ENCODE results near the gene MAGED2. TPM values are rescaled to one million over a fixed set of nuclear protein-coding genes. Genes with fewer than 3 reads are reported as not detected.
"Not testable (repeated sequence)": the region's sequence is repeated elsewhere in the genome, so short reads cannot be mapped to it uniquely, and the experiment has no call there.

Gene MAGED2, protein sequence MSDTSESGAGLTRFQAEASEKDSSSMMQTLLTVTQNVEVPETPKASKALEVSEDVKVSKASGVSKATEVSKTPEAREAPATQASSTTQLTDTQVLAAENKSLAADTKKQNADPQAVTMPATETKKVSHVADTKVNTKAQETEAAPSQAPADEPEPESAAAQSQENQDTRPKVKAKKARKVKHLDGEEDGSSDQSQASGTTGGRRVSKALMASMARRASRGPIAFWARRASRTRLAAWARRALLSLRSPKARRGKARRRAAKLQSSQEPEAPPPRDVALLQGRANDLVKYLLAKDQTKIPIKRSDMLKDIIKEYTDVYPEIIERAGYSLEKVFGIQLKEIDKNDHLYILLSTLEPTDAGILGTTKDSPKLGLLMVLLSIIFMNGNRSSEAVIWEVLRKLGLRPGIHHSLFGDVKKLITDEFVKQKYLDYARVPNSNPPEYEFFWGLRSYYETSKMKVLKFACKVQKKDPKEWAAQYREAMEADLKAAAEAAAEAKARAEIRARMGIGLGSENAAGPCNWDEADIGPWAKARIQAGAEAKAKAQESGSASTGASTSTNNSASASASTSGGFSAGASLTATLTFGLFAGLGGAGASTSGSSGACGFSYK
- total RNA-seq: 100 to 1,000 TPM in 6 of 10 donors, 10 to 100 TPM in 4; 85.6 to 130 (median 106) TPM
- polyA plus RNA-seq: 10 to 100 TPM; 55.1 to 87.1 TPM
- long read RNA-seq, donor 1, transcript MAGED2-201 (12 exons, 1,958 nt): minor isoform, 9 of 159 reads
- long read RNA-seq, donor 1, transcript MAGED2-203 (12 exons, 2,066 nt): minor isoform, 14 of 159 reads
- long read RNA-seq, donor 1, transcript MAGED2-204 (13 exons, 2,048 nt): minor isoform, 23 of 159 reads
- long read RNA-seq, donor 1, transcript MAGED2-206 (13 exons, 2,189 nt): major isoform, 79 of 159 reads
- long read RNA-seq, donor 1, partial matches to known transcripts: 18 of 159 reads
- long read RNA-seq, donor 1, other reads (novel, unspliced or antisense): 16 of 159 reads
- long read RNA-seq, donor 2, transcript MAGED2-206 (13 exons, 2,189 nt): major isoform, 111 of 246 reads
- long read RNA-seq, donor 2, transcript MAGED2-204 (13 exons, 2,048 nt): minor isoform, 36 of 246 reads
- long read RNA-seq, donor 2, transcript MAGED2-201 (12 exons, 1,958 nt): minor isoform, 6 of 246 reads
- long read RNA-seq, donor 2, transcript MAGED2-203 (12 exons, 2,066 nt): minor isoform, 33 of 246 reads
- long read RNA-seq, donor 2, partial matches to known transcripts: 36 of 246 reads
- long read RNA-seq, donor 2, other reads (novel, unspliced or antisense): 24 of 246 reads
- long read RNA-seq, donor 3, transcript MAGED2-206 (13 exons, 2,189 nt): major isoform, 155 of 329 reads
- long read RNA-seq, donor 3, transcript MAGED2-201 (12 exons, 1,958 nt): minor isoform, 12 of 329 reads
- long read RNA-seq, donor 3, transcript MAGED2-203 (12 exons, 2,066 nt): minor isoform, 37 of 329 reads
- long read RNA-seq, donor 3, transcript MAGED2-204 (13 exons, 2,048 nt): minor isoform, 59 of 329 reads
- long read RNA-seq, donor 3, partial matches to known transcripts: 42 of 329 reads
- long read RNA-seq, donor 3, other reads (novel, unspliced or antisense): 24 of 329 reads

DNA sequence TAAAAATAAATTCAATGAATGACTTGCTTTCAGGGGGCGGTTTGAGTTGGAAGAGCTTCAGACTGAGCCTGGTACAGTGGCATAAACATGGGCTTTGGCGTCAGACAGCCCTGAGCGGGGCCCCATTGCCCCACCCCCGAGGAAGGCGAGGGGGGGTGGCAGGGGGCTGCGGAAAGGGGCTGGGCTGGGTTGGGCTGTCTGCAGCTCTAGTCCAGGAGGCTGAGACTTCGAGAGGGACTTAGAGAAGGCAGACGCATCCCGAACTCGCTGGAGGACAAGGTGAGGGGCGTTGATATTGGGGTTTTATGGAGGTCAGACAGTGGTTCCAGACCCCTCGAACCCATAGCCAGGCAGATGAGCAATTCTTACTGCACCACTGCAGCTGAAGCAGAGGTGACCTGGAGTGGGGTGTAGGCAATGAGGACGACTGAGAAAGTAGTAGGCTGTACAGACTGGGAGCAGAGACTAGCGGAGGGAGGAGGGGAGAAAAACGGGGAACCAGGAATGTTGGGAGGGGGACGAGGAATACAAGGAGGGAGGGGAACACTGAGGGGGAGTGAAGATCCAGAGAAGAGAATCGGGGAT, at the start of gene MAGED2:
MAGED2 (plus strand) TSS at position 222 of the 585 bp plus-strand sequence. CDS start 1,587 bp downstream, outside the sequence.
- Histone ChIP-seq H3K4me3 (peak within 1 kb of the TSS; percentile 47 to 84 (median 72)), H3K27me3 (peaks cover 0 to 4% (median 0%) of the 10 kb centered on the region in 7 donors), H3K9me3 (no peaks in the 10 kb centered on the region), H3K27ac (peak within 1 kb of the TSS; percentile 65 to 94 (median 92)), H3K36me3 (peaks cover 0 to 33% (median 10%) of the 10 kb centered on the region in 9 donors), H3K4me1 (peaks cover 0 to 16% (median 7%) of the 10 kb centered on the region in 9 donors)
- ATAC-seq (peak; percentile 43 to 78 (median 72)), DNase-seq (peak; percentile 27 to 38)
- 0 to 1% methylated on average over 16 to 17 of the region's 17 CpGs for WGBS, 2 donors
- intact Hi-C loops (cut with DNase I): loop anchor here in 4 of 10 donors (5.0 to 10.0 kb wide), 4 partner anchors 163 to 763 kb away; partner anchors contain the start of genes APEX2 (in 1 of the 4) and PHF8 (in 1 of the 4)
- TF ChIP-seq, protein P1, sequence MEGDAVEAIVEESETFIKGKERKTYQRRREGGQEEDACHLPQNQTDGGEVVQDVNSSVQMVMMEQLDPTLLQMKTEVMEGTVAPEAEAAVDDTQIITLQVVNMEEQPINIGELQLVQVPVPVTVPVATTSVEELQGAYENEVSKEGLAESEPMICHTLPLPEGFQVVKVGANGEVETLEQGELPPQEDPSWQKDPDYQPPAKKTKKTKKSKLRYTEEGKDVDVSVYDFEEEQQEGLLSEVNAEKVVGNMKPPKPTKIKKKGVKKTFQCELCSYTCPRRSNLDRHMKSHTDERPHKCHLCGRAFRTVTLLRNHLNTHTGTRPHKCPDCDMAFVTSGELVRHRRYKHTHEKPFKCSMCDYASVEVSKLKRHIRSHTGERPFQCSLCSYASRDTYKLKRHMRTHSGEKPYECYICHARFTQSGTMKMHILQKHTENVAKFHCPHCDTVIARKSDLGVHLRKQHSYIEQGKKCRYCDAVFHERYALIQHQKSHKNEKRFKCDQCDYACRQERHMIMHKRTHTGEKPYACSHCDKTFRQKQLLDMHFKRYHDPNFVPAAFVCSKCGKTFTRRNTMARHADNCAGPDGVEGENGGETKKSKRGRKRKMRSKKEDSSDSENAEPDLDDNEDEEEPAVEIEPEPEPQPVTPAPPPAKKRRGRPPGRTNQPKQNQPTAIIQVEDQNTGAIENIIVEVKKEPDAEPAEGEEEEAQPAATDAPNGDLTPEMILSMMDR (IDR thresholded peaks at IDR 0.05): no peak

DNA sequence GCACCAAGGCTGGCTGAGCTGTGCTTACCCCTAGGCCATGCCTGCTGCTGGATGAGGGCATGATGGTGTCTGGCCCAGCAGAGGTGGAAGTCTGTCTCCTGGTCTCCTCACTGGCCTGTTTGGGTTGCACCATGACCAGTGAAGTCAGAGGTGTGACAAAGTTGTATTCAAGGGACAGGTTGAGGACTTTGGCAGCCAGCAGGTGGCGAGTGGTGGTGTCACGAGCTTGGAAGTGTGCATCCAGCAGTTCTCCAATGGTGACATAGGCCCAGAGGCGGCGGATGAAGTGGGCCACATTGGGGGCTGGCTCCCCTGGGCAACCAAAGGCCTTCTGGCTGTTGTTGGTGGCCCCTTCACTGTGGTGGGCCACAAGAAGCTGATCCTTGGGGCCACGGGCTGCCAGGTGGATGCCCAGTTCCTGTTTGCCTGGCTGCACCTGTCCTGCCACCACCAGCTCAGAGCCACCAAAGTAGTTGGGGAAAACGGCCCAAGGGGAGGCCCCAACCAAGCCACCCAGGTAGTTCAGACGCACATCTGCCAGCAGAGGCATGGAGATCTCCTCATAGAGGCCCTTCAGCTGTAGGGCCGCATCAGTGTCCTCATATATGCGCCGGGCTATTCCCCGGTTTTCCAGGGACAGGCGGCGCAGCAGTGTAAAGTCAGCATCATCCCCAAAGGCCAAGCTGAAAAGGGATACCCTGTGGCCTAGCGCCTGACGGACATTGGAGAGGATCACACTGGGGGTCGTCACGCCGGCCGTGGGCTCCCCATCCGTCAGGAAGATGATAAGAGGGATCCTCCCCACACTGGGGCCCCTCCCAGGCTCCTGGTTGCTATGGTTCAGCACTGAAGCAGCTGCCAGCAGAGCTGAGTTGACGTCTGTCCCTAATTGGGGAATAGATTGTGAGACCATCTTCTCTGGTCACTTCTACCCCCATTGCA, 49.2 kb upstream of the MAGED2 start:
- no peak for DNase-seq
- 81 to 84% methylated on average over 21 of the region's 21 CpGs for WGBS, 2 donors
- Histone ChIP-seq H3K9me3 (peaks cover 0 to 6% (median 0%) of the 10 kb centered on the region in 11 donors), H3K4me3 (no peak overlapping the region), H3K4me1 (no peaks in the 10 kb centered on the region), H3K27ac (no peak overlapping the region), H3K27me3 (peaks cover 0 to 13% (median 0%) of the 10 kb centered on the region in 7 donors), H3K36me3 (no peaks in the 10 kb centered on the region)
- ATAC-seq: no peak
- TF ChIP-seq, protein P1 (IDR thresholded peaks at IDR 0.05): no peak
- intact Hi-C loops (cut with DNase I): no loop called here

DNA sequence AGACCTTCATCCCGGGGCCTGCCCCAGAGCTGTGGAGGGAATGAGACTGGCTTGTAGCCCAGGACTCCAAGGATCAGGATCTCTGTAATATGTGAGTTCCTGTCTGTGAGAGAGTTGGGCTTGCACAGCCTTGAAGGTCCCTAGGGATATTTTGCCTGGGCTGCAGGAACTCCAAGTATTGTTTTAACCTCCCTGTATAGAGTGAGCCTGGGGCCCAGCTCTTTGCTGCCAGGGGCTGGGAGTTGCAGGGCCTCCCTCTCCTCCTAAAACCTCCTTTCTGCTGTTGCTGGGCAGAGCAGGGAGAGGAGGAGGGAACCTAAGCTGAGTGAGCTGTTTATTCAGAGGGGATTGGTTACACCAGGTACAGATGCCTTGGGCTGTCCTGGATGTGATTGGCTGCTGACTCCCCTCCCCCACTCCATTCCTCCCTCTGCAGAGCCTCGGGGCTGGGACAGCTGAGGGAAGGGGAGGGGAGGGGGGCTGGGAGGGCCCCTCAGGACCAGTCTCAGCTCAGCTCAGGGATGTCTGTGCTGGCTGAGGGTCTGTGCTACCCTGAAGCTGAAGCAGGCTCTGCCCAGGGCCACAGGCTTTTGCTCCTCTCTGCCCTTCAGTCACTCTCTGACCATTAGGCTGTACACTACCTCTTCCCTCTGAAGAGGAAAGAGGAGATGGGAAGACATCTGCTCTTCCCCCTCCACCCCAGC, 33.0 kb upstream of the MAGED2 start:
- 5 to 18% methylated on average over 1 of the region's 2 CpGs for WGBS, 2 donors
- H3K9me3 ChIP-seq; H3K36me3 ChIP-seq; H3K4me1 ChIP-seq; H3K4me3 ChIP-seq; intact Hi-C loops (cut with DNase I): not testable (repeated sequence)
- H3K27ac ChIP-seq: peak overlapping the region in 2 of 10 donors; percentile 35 to 67
- DNase-seq (peak in 1 of 2 donors; percentile 43), ATAC-seq (peak; percentile 64 to 98 (median 91))
- H3K27me3 ChIP-seq: peaks cover 0 to 14% (median 0%) of the 10 kb centered on the region in 7 donors

Data from heart right ventricle (tissue), 16 donors.